H1 (cell line): Measurements from ENCODE around the gene GABRA1. TPM values are rescaled to one million over a fixed set of nuclear protein-coding genes. Genes with fewer than 3 reads are reported as not detected.
A peak's percentile ranks its signal among the peaks of the same experiment; 100 is the strongest.

Experiments
- CTCF ChIA-PET: fragments of 300-600 bp; sonication (Branson Sonifier 250); formaldehyde crosslinking; loops from one replicate; lab custom pipeline; 2021; ENCODE audit not compliant: partially characterized antibody; lab: Charles Lee
- POLR2A ChIA-PET: fragments of 300-600 bp; sonication (Branson Sonifier 250); formaldehyde crosslinking; loops from one replicate; lab custom pipeline; 2021; ENCODE audit warnings: inconsistent platforms; ENCODE audit not compliant: partially characterized antibody; lab: Charles Lee
- DNase-seq, 2 experiments: peaks; one replicate each; pipeline versions ENCODE4 v3.0.0 to v3.0.0-alpha.2; 2010 to 2022; ENCODE audit warnings: low spot score in 2 of 2, low read depth in 1 of 2, mixed read lengths in 1 of 2
- FAIRE-seq: peaks from 2 replicates; lab custom pipeline; 2011; peaks lifted over from hg19 to GRCh38; lab: Jason Lieb, UNC
- H2AFZ ChIP-seq: 2 replicates; pipeline ENCODE4 v1.8.1; 2012; ENCODE audit warnings: low read length, inconsistent platforms
- H2AK5ac ChIP-seq: 2 replicates; pipeline ENCODE4 v1.6.1; 2013; ENCODE audit warnings: low read depth, low read length
- H2BK120ac ChIP-seq: replicated peaks from 2 replicates; pipeline ENCODE3; 2013; ENCODE audit warnings: low read depth, low read length, inconsistent platforms
- H2BK12ac ChIP-seq: 2 replicates; pipeline ENCODE4 v1.6.1; 2013; ENCODE audit warnings: low read depth, low read length
- H2BK15ac ChIP-seq: 2 replicates; pipeline ENCODE4 v1.6.1; 2013; ENCODE audit warnings: low read length
- H2BK20ac ChIP-seq: 2 replicates; pipeline ENCODE4 v1.6.1; 2013; ENCODE audit warnings: low read length
- H2BK5ac ChIP-seq: 2 replicates; pipeline ENCODE4 v1.6.1; 2013; ENCODE audit warnings: low read depth, low read length
- H3K14ac ChIP-seq: 2 replicates; pipeline ENCODE4 v1.6.1; 2013; ENCODE audit warnings: inconsistent platforms; ENCODE audit not compliant: insufficient read length
- H3K18ac ChIP-seq: 2 replicates; pipeline ENCODE4 v1.6.1; 2013; ENCODE audit warnings: low read length; ENCODE audit errors: extremely low read depth
- H3K23ac ChIP-seq: 2 replicates; pipeline ENCODE4 v1.6.1; 2013; ENCODE audit warnings: inconsistent platforms; ENCODE audit not compliant: insufficient read length
- H3K23me2 ChIP-seq: 2 replicates; pipeline ENCODE4 v1.6.1; 2013; ENCODE audit warnings: low read depth, low read length
- H3K27ac ChIP-seq: 2 replicates; pipeline ENCODE4 v1.6.1; 2011; ENCODE audit warnings: low read depth, low read length, inconsistent platforms
- H3K27me3 ChIP-seq, 4 experiments: replicated peaks in 1 of 4; 1 replicate in 1 of 4; 2 replicates in 3 of 4; pipeline versions ENCODE4 v1.6.1 to v1.8.1; 2011 to 2013; ENCODE audit warnings: low read length in 3 of 4, mild to moderate bottlenecking in 3 of 4, inconsistent platforms in 2 of 4, mixed read lengths in 2 of 4, moderate library complexity in 1 of 4; ENCODE audit not compliant: control insufficient read depth in 3 of 4, insufficient read depth in 3 of 4; ENCODE audit errors: extremely low read depth in 1 of 4
- H3K36me3 ChIP-seq, 4 experiments: 2 replicates each; pipeline versions ENCODE4 v1.6.1 to v1.8.1; 2011 to 2013; ENCODE audit warnings: mild to moderate bottlenecking in 4 of 4, low read length in 3 of 4, moderate library complexity in 2 of 4, control low read depth in 1 of 4, inconsistent platforms in 1 of 4; ENCODE audit not compliant: insufficient read depth in 4 of 4, control insufficient read depth in 2 of 4
- H3K4ac ChIP-seq: replicated peaks from 2 replicates; pipeline ENCODE3; 2013; ENCODE audit warnings: low read length, low read depth, mixed read lengths, inconsistent platforms; ENCODE audit not compliant: insufficient read length
- H3K4me1 ChIP-seq, 4 experiments: replicated peaks in 1 of 4; 1 replicate in 1 of 4; 2 replicates in 3 of 4; pipeline versions ENCODE4 v1.6.1 to v1.8.1; 2011 to 2013; ENCODE audit warnings: low read length in 3 of 4, inconsistent platforms in 2 of 4, mixed read lengths in 1 of 4; ENCODE audit not compliant: insufficient read depth in 4 of 4, control insufficient read depth in 3 of 4
- H3K4me2 ChIP-seq, 2 experiments: 2 replicates each; pipeline versions ENCODE4 v1.6.1 to v1.8.1; 2011 to 2013; ENCODE audit warnings: low read depth in 2 of 2, low read length in 2 of 2, control low read depth in 1 of 2, inconsistent platforms in 1 of 2, mild to moderate bottlenecking in 1 of 2; ENCODE audit not compliant: insufficient read depth in 1 of 2
- H3K4me3 ChIP-seq, 4 experiments: fragments of 200-600, 300-600 bp in 1 of 4; sonication (generic), shearing (Covaris generic), sonication (Bioruptor Twin) in 1 of 4; 2 replicates each; pipeline versions ENCODE4 v1.5.1 to v1.8.1; 2011 to 2016; ENCODE audit warnings: low read length in 4 of 4, low read depth in 3 of 4, control low read depth in 2 of 4, inconsistent platforms in 2 of 4, mild to moderate bottlenecking in 2 of 4, mixed read lengths in 1 of 4, moderate library complexity in 1 of 4; ENCODE audit not compliant: insufficient read depth in 2 of 4; ENCODE audit errors: extremely low read depth in 1 of 4
- H3K56ac ChIP-seq: replicated peaks from 2 replicates; pipeline ENCODE3; 2013; ENCODE audit warnings: low read depth, mild to moderate bottlenecking, mixed read lengths, low read length, inconsistent platforms; ENCODE audit not compliant: insufficient read length
- H3K79me1 ChIP-seq: 2 replicates; pipeline ENCODE4 v1.6.1; 2013; ENCODE audit warnings: low read depth, low read length, control low read depth
- H3K79me2 ChIP-seq, 2 experiments: 2 replicates each; pipeline versions ENCODE4 v1.6.1 to v1.8.1; 2012 to 2013; ENCODE audit warnings: low read length in 2 of 2, mild to moderate bottlenecking in 2 of 2, inconsistent platforms in 1 of 2; ENCODE audit not compliant: insufficient read depth in 2 of 2, control insufficient read depth in 1 of 2
- H3K9ac ChIP-seq, 4 experiments: replicated peaks in 1 of 4; 1 replicate in 1 of 4; 2 replicates in 3 of 4; pipeline versions ENCODE4 v1.6.1 to v1.8.1; 2011 to 2013; ENCODE audit warnings: low read depth in 3 of 4, low read length in 3 of 4, control low read depth in 2 of 4, mild to moderate bottlenecking in 2 of 4, moderate library complexity in 2 of 4, inconsistent platforms in 1 of 4; ENCODE audit errors: extremely low read depth in 1 of 4
- H3K9me3 ChIP-seq, 2 experiments: 2 replicates each; pipeline versions ENCODE4 v1.6.1 to v1.8.1; 2012 to 2013; ENCODE audit warnings: mild to moderate bottlenecking in 2 of 2, moderate library complexity in 2 of 2, control low read depth in 1 of 2, inconsistent platforms in 1 of 2, low read depth in 1 of 2, low read length in 1 of 2, mixed read lengths in 1 of 2; ENCODE audit not compliant: insufficient read depth in 2 of 2
- H4K20me1 ChIP-seq, 2 experiments: replicated peaks in 1 of 2; 2 replicates each; pipeline versions ENCODE3 to v1.8.1; 2011 to 2013; ENCODE audit warnings: inconsistent platforms in 2 of 2, low read length in 2 of 2, mild to moderate bottlenecking in 1 of 2; ENCODE audit not compliant: insufficient read depth in 2 of 2, control insufficient read depth in 1 of 2
- H4K5ac ChIP-seq: 2 replicates; pipeline ENCODE4 v1.6.1; 2013; ENCODE audit warnings: low read length, low read depth, mixed read lengths, inconsistent platforms; ENCODE audit not compliant: insufficient read length
- H4K8ac ChIP-seq: 2 replicates; pipeline ENCODE4 v1.8.0; 2013; ENCODE audit warnings: mild to moderate bottlenecking, moderate library complexity, low read length, inconsistent platforms; ENCODE audit not compliant: insufficient read depth; ENCODE audit errors: extremely low read depth
- H4K91ac ChIP-seq: replicated peaks from 2 replicates; pipeline ENCODE3; 2013; ENCODE audit warnings: low read length, mixed read lengths, inconsistent platforms; ENCODE audit not compliant: insufficient read length
- CBX5 ChIP-seq: fragments of 300-800, 300-1000 bp; sonication (generic); IDR thresholded peaks from 2 replicates; pipeline ENCODE4 v1.7.1; 2016; ENCODE audit warnings: antibody characterized with exemption, low read length, low read depth
- HDAC2 ChIP-seq, 2 experiments: fragments of 300-600 bp in 1 of 2; sonication (generic) in 1 of 2; IDR thresholded peaks; 2 replicates each; pipeline ENCODE4 v1.6.1; 2011 to 2012; ENCODE audit warnings: low read depth in 2 of 2, low read length in 2 of 2, mild to moderate bottlenecking in 2 of 2, moderate library complexity in 2 of 2, borderline replicate concordance in 1 of 2, inconsistent platforms in 1 of 2
- HDAC6 ChIP-seq: IDR thresholded peaks from one replicate; pipeline ENCODE4 v1.7.1; 2012; ENCODE audit warnings: low read depth, mild to moderate bottlenecking, inconsistent platforms, low read length, moderate library complexity
- MAFK ChIP-seq: IDR thresholded peaks from 2 replicates; pipeline ENCODE4 v1.6.1; 2012; ENCODE audit warnings: low read depth, mild to moderate bottlenecking, improper control_type of control experiment, low read length
- RAD21 ChIP-seq, 2 experiments: IDR thresholded peaks in 1 of 2; conservative IDR thresholded peaks in 1 of 2; 2 replicates each; pipeline ENCODE4 v1.6.1; 2011; ENCODE audit warnings: low read depth in 2 of 2, low read length in 2 of 2, improper control_type of control experiment in 1 of 2, inconsistent platforms in 1 of 2, mild to moderate bottlenecking in 1 of 2, moderate library complexity in 1 of 2
- SAP30 ChIP-seq: fragments of 300-600 bp; sonication (generic); IDR thresholded peaks from 2 replicates; pipeline ENCODE4 v1.7.1; 2012; ENCODE audit warnings: low read length, moderate library complexity, mild to moderate bottlenecking, inconsistent platforms; ENCODE audit not compliant: insufficient read depth, insufficient replicate concordance
- SIN3A ChIP-seq, 2 experiments: IDR thresholded peaks in 1 of 2; conservative IDR thresholded peaks in 1 of 2; 2 replicates each; pipeline ENCODE4 v1.6.1; 2011 to 2012; ENCODE audit warnings: low read length in 2 of 2, improper control_type of control experiment in 1 of 2, low read depth in 1 of 2, mild to moderate bottlenecking in 1 of 2
- YY1 ChIP-seq: IDR thresholded peaks from 2 replicates; pipeline ENCODE4 v1.6.1; 2011; ENCODE audit warnings: low read depth, mild to moderate bottlenecking, low read length
- WGBS, 2 experiments: shearing (Covaris generic) in 1 of 2; methylation state at CpG; one replicate each; pipeline versions ENCODE4 v1.1.6 to v1.1.7; 2013 to 2015; ENCODE audit warnings: low lambda C conversion rate in 2 of 2, mixed read lengths in 2 of 2, inconsistent platforms in 1 of 2, low coverage in 1 of 2, missing lambda C conversion rate in 1 of 2; ENCODE audit not compliant: insufficient replicate concordance in 2 of 2, insufficient coverage in 1 of 2, insufficient read length in 1 of 2; ENCODE audit errors: extremely low coverage in 1 of 2, missing lambda C conversion rate in 1 of 2; 5-methylcytosine and 5-hydroxymethylcytosine counted together
- polyA plus RNA-seq, 7 experiments: library from polyadenylated mRNA; depleted of rRNA in 3 of 7; stranded (reverse) in 5 of 7; unstranded in 2 of 7; fragments of >200 nt in 5 of 7; fragments of 200-250 nt in 2 of 7; gene quantifications; 1 replicate in 5 of 7; 2 replicates in 1 of 7; 4 replicates in 1 of 7; pipeline versions ENCODE4 v1.2.1 to v1.2.3, GENCODE V29; 2011 to 2013; ENCODE audit warnings: missing spikeins in 2 of 7, mixed read lengths in 2 of 7
- total RNA-seq: library from RNA; stranded (reverse); fragmentation: NEBNext Ultra II Directional; extraction: Animal tissue kit (Norgen Biotek cat#: 25700); gene quantifications from 2 replicates; pipeline ENCODE4 v1.2.1, GENCODE V29; 2021

GABRA1 gene
- total and polyA plus RNA-seq, 2 of the 8 experiments (the other 6 are each of a cell fraction or from before 2014, with no cell fraction given), result 4.7 to 16.2 TPM

DNA sequence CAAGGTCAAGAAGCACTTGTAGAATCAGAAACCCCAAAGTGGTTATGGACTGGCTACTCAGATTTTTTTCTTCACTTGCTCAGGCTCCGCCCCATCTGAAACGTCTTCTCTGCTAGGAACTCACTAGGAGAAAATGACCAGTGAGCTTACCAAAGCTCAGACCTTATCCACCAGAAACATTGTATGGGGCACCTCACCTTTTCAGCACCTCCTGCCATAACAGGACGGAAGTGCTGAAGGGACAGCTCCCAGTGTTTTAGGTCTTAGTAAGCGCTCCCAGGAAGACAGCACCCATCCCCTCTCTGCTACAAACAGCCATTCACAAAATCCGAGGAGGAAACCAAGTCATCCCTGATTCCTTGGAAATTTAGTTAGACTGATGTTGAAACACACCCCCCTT is 1.2 kb upstream of the GABRA1 start:
- H3K27ac ChIP-seq, result no peak overlapping the region
- no peak overlapping the region for H3K56ac ChIP-seq
- CTCF ChIA-PET, result interaction anchor here (1.0 to 1.3 kb wide), 3 partner anchors 23 to 309 kb away, joined by 3 read pairs; no protein-coding TSS in a partner anchor
- POLR2A ChIA-PET, result interaction anchor here (2.0 kb wide), 1 partner anchor 10 kb away, joined by 8 read pairs; no protein-coding TSS in a partner anchor
- TF ChIP-seq YY1, result peak; percentile 46; the same call in 1 of the 2 replicates
- no peak for TF ChIP-seq HDAC6
- TF ChIP-seq CBX5, result no peak
- peak; percentile 94 for TF ChIP-seq SAP30
- peak; percentile 71; a peak in 2 of 4 replicates for TF ChIP-seq HDAC2 (IDR thresholded peaks at IDR 0.05; ENCODE audit: borderline replicate concordance in 1 of 2, low read depth in 2 of 2, low read length in 2 of 2)
- TF ChIP-seq SIN3A (conservative IDR thresholded peaks at IDR 0.05 in 1 of 2, IDR thresholded peaks at IDR 0.05 in 1 of 2; ENCODE audit: low read depth in 1 of 2, low read length in 2 of 2), result peak; percentile 98 to 99
- 0 out of 4 replicates have a peak, but pooled peaks of 1 of the 2 experiments have one; percentile 3 for TF ChIP-seq RAD21 (IDR thresholded peaks at IDR 0.05 in 1 of 2, conservative IDR thresholded peaks at IDR 0.05 in 1 of 2; ENCODE audit: low read depth in 2 of 2, low read length in 2 of 2)
- no peak for TF ChIP-seq MAFK
- no peak overlapping the region for H3K14ac ChIP-seq
- DNase-seq (peak in 1 of 2 experiments; percentile 59), FAIRE-seq (peak; percentile 97)
- no peak overlapping the region for H3K23ac ChIP-seq
- no peak overlapping the region for H2BK12ac ChIP-seq
- peaks cover 0 to 6% (median 2%) of the 10 kb centered on the region in 4 experiments; a peak in 3 of 7 replicates for H3K4me1 ChIP-seq
- peak overlapping the region; percentile 54 to 90 (median 68); a peak in 7 of 8 replicates for H3K4me3 ChIP-seq
- no peaks in the 10 kb centered on the region for H3K79me1 ChIP-seq
- H3K4ac ChIP-seq, result no peak overlapping the region
- no peak overlapping the region for H2BK15ac ChIP-seq
- H2AFZ ChIP-seq, result no peak overlapping the region
- peak overlapping the region; percentile 90 to 98 for H3K4me2 ChIP-seq
- H2BK120ac ChIP-seq, result no peak overlapping the region
- H4K5ac ChIP-seq, result no peak overlapping the region
- no peaks in the 10 kb centered on the region for H3K9me3 ChIP-seq
- no peak overlapping the region for H4K8ac ChIP-seq
- H3K9ac ChIP-seq, result no peak overlapping the region
- peaks cover 0 to 8% (median 4%) of the 10 kb centered on the region in 4 experiments; a peak in 4 of 7 replicates for H3K27me3 ChIP-seq
- H3K18ac ChIP-seq, result no peak overlapping the region
- no peaks in the 10 kb centered on the region for H4K20me1 ChIP-seq
- peaks cover 8% of the 10 kb centered on the region; the same call in 1 of the 2 replicates for H3K23me2 ChIP-seq
- H2BK5ac ChIP-seq, result no peak overlapping the region
- H2BK20ac ChIP-seq, result no peak overlapping the region
- H3K36me3 ChIP-seq, result no peaks in the 10 kb centered on the region
- H3K79me2 ChIP-seq, result peaks cover 0 to 10% of the 10 kb centered on the region in 2 experiments; a peak in 1 of 4 replicates
- WGBS, 2 experiments, result 10% methylated on average over 5 of the region's 5 CpGs; no CpG with 5 or more reads in 1 of the 2 experiments
- H4K91ac ChIP-seq, result no peak overlapping the region
- H2AK5ac ChIP-seq, result no peak overlapping the region
